HG02623 (cell line): ENCODE results near the gene OR2V2.
"Not testable (repeated sequence)": the region's sequence is repeated elsewhere in the genome, so short reads cannot be mapped to it uniquely, and the experiment has no call there.

Source experiments
- ATAC-seq: cut with Tn5 transposase; IDR thresholded peaks from one replicate; pipeline ENCODE4 v1.9.1; 2021; ENCODE audit warnings: moderate library complexity; ENCODE audit not compliant: unreplicated experiment

Gene OR2V2

GRCh38 chr5:181168595-181169118 is 21.3 kb downstream of the OR2V2 start:
- ATAC-seq, result no peak

GRCh38 chr5:181169459-181170236 is 22.3 kb downstream of the OR2V2 start:
- ATAC-seq, result not testable (repeated sequence)

GRCh38 chr5:181170237-181170825 is 22.9 kb downstream of the OR2V2 start:
- ATAC-seq, result no peak

GRCh38 chr5:181170996-181171395 is 23.6 kb downstream of the OR2V2 start:
- no peak for ATAC-seq

DNA sequence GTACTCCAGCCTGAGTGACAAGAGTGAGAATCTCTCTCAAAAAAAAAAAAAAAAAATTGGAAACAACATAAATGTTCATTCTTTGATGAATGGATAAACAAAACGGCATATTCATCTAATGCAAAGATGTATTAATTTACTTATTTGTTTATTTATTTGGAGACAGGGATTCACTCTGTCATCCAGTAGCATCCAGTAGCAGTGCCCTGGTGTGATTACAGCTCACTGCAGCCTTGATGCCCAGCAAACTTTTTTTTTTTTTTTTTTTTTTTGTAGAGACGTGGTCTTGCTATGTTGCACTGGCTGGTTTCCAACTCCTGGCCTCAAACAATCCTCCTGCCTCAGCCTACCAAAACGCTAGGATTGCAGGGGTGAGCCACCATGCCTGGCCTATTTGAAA is 24.4 kb downstream of the OR2V2 start:
- no peak for ATAC-seq

- peak; percentile 12 for ATAC-seq
Measured at GRCh38 chr5:181173027-181173419, 25.6 kb downstream of the OR2V2 start.

DNA sequence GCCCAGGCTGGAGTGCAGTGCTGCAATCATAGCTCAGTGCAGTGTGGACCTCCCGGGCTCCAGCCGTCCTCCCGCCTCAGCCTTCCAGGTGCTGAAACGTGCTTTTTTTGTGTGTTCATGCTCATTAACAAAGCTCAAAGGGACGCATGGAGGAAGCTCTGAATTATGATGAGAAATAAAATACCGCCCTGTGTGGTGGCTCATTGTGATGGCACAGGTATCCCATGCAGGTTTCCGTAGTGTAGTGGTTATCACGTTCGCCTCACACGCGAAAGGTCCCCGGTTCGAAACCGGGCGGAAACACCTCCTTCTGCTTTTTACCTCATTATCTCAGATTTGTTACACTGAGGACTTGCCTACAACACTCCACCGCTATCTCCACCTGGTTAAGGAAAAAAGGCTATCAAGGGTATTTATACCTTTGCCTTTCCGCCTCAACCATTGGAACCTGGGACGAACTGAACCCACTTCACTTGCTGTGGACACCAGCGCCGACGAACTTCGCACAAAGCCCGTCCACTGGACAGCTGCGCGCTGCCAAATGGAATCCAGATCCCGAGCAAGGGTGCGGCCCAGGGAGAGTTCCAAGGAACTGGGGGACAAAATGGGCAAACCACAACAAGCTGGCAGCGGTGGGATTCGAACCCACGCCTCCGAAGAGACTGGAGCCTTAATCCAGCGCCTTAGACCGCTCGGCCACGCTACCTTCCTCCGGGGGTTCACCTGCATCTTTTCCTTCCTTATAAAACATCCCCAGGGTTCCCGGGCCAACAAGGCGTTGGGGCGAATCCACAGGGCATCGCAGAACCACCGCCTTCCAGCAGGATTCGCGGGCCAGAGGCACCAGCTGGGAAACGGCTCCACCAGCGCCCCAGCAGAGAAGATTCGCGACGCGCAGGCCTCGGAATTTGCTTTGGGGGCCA is 26.3 kb downstream of the OR2V2 start:
- ATAC-seq, result peak; percentile 48

DNA sequence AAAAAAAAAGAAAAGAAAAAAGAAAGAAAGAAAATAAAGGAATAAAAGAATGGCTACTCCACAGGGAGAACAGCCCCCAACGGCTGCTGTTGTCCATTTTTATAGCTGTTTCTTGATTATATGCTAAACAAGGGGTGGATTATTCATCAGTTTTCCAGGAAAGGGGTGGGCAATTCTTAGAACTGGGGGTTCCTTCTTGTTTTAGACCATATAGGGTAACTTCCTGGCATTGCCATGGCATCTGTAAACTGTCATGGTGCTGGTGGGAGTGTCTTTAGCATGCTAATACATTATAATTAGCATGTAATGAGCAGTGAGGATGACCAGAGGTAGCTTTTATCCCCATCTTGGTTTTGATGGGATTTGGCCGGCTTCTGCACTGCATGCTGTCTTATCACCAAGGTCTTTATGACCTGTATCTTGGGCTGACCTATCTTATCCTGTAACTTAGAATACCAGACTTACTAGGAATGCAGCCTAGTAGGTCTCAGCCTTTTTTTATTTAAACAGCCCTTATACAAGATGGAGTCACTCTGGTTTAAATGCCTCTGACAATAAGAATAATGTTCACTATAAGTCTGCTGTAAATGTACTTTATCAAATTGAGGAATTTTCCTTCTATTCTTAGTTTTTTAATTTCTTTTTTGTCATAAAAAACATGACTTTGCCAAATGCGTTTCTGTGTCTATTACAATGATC is 29.0 kb downstream of the OR2V2 start:
- ATAC-seq, result no peak

DNA sequence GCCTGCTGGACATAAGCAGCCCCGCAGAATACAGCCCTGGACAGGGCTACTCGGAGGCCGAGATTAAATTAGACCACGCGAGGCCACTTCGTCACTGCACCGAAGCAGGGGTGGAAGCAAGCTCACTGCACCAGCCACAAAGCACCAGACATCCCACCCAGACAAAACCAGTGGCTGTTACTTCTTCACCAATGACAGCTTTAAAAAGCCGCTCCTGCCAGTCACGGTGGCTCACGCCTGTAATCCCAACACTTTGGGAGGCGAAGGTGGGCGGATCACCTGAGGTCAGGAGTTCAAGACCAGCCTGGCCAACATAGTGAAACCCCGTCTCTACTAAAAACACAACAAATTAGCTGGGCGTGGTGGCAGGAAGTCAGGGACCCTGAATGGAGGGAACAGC is 30.2 kb downstream of the OR2V2 start:
- ATAC-seq, result not testable (repeated sequence)

- ATAC-seq, result peak; percentile 58
Measured at GRCh38 chr5:181181650-181182565, 34.5 kb downstream of the OR2V2 start.

- ATAC-seq, result no peak
Measured at GRCh38 chr5:181182651-181183050, 35.3 kb downstream of the OR2V2 start.

DNA sequence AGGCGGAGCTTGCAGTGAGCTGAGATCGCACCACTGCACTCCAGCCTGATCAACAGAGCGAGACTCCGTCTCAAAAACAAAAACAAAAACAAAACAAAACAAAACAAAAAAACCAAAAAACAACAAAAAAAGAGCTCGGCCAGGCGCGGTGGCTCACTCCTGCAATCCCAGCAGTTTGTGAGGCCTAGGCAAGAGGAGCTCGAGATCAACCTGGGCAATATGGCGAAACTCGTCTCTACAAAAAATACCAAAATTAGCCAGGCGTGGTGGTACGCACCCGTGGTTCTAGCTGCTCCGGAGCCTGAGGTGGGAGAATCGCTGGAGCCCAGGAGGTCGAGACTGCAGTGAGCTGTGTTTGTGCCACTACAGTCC is 37.4 kb downstream of the OR2V2 start:
- ATAC-seq, result no peak

GRCh38 chr5:181185560-181185959 is 38.2 kb downstream of the OR2V2 start:
- ATAC-seq, result no peak

GRCh38 chr5:181186022-181186421 is 38.6 kb downstream of the OR2V2 start:
- ATAC-seq, result no peak

- ATAC-seq, result no peak
Measured at GRCh38 chr5:181186986-181187499, 39.7 kb downstream of the OR2V2 start.

GRCh38 chr5:181187500-181188213 is 40.3 kb downstream of the OR2V2 start:
- ATAC-seq, result no peak

- ATAC-seq, result no peak
Measured at GRCh38 chr5:181188700-181189362, 41.4 kb downstream of the OR2V2 start.

DNA sequence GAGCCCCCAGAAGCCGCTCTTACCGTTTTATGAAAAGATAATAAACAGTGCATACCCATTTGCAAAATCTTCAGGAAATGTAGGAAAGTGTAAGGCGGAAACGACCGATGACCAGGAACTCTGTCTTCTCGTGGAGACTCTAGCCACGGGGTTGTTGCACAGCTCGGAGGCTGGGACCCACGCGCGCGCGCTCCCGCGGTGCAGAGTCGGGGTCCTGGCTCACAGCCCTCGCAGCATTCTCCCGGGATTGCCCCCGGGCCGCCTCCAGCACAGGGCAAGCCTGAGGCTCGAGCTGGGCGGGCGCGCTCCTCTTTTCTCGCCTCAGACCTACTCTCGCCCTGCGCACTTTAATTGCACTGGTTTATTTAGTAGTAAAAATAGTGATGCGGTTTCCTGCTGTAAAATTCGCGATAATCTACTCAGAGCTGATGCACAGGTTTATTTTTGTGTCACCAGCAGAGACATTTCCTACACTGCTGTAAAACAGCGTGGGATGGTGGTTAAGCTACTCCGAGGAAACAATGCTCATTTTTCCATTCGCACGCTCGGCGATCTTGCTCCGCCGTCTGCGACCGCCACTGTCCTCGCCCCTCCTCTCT is 42.1 kb downstream of the OR2V2 start:
- ATAC-seq, result no peak
